Lung (tissue), 12 donors: ENCODE results near the gene DNAJC4. TPM values are rescaled to one million over a fixed set of nuclear protein-coding genes. Genes with fewer than 3 reads are reported as not detected.

ENCODE experiments used
- ATAC-seq: fragments of 200-7000 bp; cut with Tn5 transposase; one replicate; pipeline ENCODE4 v1.9.1; 2020; ENCODE audit warnings: moderate number of reproducible peaks; ENCODE audit not compliant: insufficient read depth, low FRiP score
- DNase-seq, 3 donors: peaks; one replicate each; pipeline ENCODE4 v3.0.0-alpha.2; 2013 to 2017
- H3K27ac ChIP-seq, 2 donors: one replicate each; pipeline ENCODE4 v1.5.1; 2013; ENCODE audit warnings: mild to moderate bottlenecking in 2 of 2, moderate library complexity in 2 of 2, control low read depth in 1 of 2, inconsistent platforms in 1 of 2, low read depth in 1 of 2, low read length in 1 of 2
- H3K27me3 ChIP-seq, 3 donors: one replicate each; pipeline ENCODE4 v1.5.1; 2013; ENCODE audit warnings: low read length in 2 of 3; ENCODE audit not compliant: control insufficient read depth in 3 of 3, insufficient read depth in 3 of 3
- H3K36me3 ChIP-seq, 4 donors: one replicate each; pipeline ENCODE4 v1.5.1; 2013; ENCODE audit warnings: low read length in 4 of 4, mild to moderate bottlenecking in 1 of 4, moderate library complexity in 1 of 4; ENCODE audit not compliant: control insufficient read depth in 4 of 4, insufficient read depth in 4 of 4
- H3K4me1 ChIP-seq, 5 donors: one replicate each; pipeline ENCODE4 v1.5.1; 2013; ENCODE audit warnings: low read length in 5 of 5, mild to moderate bottlenecking in 2 of 5, moderate library complexity in 1 of 5; ENCODE audit not compliant: control insufficient read depth in 5 of 5, insufficient read depth in 5 of 5
- H3K4me3 ChIP-seq: one replicate; pipeline ENCODE4 v1.5.1; 2013; ENCODE audit warnings: mild to moderate bottlenecking, control low read depth, moderate library complexity
- H3K9ac ChIP-seq, 2 donors: one replicate each; pipeline ENCODE4 v1.5.1; 2013; ENCODE audit warnings: low read length in 2 of 2, control low read depth in 1 of 2; ENCODE audit not compliant: insufficient read depth in 1 of 2
- H3K9me3 ChIP-seq, 4 donors: one replicate each; pipeline ENCODE4 v1.5.1; 2013; ENCODE audit warnings: low read length in 3 of 4, mild to moderate bottlenecking in 1 of 4, moderate library complexity in 1 of 4; ENCODE audit not compliant: control insufficient read depth in 4 of 4, insufficient read depth in 3 of 4
- WGBS, 2 donors: extraction: QIAGEN DNeasy Blood & Tissue Kit; methylation state at CpG; one replicate each; pipeline ENCODE4 v1.1.7; 2013; 5-methylcytosine and 5-hydroxymethylcytosine counted together
- polyA plus RNA-seq, 2 donors: library from polyadenylated mRNA; stranded (reverse); fragments of 200-250 nt; gene quantifications; one replicate each; pipeline ENCODE4 v1.2.1, GENCODE V29; 2013
- total RNA-seq, 2 donors: library from RNA; depleted of rRNA in 1 of 2; stranded (reverse); fragments of >200 nt in 1 of 2; gene quantifications; one replicate each; pipeline ENCODE4 v1.2.1, GENCODE V29; 2014 to 2021
- TF ChIP-seq, protein P1 (sequence below): IDR thresholded peaks from 2 replicates; pipeline ENCODE4 v1.5.1; 2012; ENCODE audit warnings: mild to moderate bottlenecking; ENCODE audit errors: control extremely low read depth, extremely low read depth
- donor health status: control.
- donor health status: control.
- donor health status: Bipolar disorder and iron deficiency.
- donor health status: healthy.
- donor health status: DM: yes; HTN: yes; CAD: no.

DNAJC4 gene
- total and polyA plus RNA-seq, 4 donors = 22.7 to 58.4 (median 34.4) TPM

- no peaks in the 10 kb centered on the region for H3K9me3 ChIP-seq
- peaks cover 0 to 17% (median 2%) of the 10 kb centered on the region in 4 donors for H3K36me3 ChIP-seq
- DNase-seq (peak; percentile 44 to 70 (median 49)), ATAC-seq (peak; percentile 73)
- peak within 1 kb of the TSS; percentile 24 to 63 for H3K27ac ChIP-seq
- WGBS, 2 donors = 1% methylated on average over 63 to 75 of the region's 75 CpGs
- no peaks in the 10 kb centered on the region for H3K27me3 ChIP-seq
- peaks cover 0 to 26% (median 9%) of the 10 kb centered on the region in 5 donors for H3K4me1 ChIP-seq
- TF ChIP-seq, protein P1, sequence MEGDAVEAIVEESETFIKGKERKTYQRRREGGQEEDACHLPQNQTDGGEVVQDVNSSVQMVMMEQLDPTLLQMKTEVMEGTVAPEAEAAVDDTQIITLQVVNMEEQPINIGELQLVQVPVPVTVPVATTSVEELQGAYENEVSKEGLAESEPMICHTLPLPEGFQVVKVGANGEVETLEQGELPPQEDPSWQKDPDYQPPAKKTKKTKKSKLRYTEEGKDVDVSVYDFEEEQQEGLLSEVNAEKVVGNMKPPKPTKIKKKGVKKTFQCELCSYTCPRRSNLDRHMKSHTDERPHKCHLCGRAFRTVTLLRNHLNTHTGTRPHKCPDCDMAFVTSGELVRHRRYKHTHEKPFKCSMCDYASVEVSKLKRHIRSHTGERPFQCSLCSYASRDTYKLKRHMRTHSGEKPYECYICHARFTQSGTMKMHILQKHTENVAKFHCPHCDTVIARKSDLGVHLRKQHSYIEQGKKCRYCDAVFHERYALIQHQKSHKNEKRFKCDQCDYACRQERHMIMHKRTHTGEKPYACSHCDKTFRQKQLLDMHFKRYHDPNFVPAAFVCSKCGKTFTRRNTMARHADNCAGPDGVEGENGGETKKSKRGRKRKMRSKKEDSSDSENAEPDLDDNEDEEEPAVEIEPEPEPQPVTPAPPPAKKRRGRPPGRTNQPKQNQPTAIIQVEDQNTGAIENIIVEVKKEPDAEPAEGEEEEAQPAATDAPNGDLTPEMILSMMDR = peak; percentile 35
- H3K4me3 ChIP-seq = peak within 1 kb of the TSS; percentile 62
- peak within 1 kb of the TSS in 1 of 2 donors; percentile 58 for H3K9ac ChIP-seq
Observed at GRCh38 chr11:64251016-64251752, 20.8 kb downstream of the DNAJC4 start, which contains the start of gene PLCB3. PLCB3 (plus strand) TSS chr11:64251530; CDS start chr11:64251650, 120 bp downstream.

DNA sequence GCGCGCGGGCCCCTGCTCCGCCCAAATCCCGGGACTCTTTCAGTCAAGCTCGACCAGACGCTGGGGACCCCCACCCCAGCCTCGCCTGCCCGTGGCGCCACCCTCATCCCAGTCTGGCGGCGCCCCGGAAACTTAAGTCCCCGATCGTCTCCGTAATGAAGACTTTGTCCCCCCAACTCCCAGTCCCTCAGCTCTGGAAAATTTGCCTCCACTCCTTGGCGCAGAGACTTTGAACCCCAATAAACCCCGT is 21.3 kb downstream of the DNAJC4 start:
- 0 to 2% methylated on average over 17 to 18 of the region's 18 CpGs for WGBS, 2 donors
- no peaks in the 10 kb centered on the region for H3K27me3 ChIP-seq
- H3K9ac ChIP-seq = peak overlapping the region in 1 of 2 donors; percentile 58
- peaks cover 0 to 22% (median 3%) of the 10 kb centered on the region in 4 donors for H3K36me3 ChIP-seq
- H3K27ac ChIP-seq = peak overlapping the region; percentile 24 to 63
- TF ChIP-seq, protein P1 = no peak
- DNase-seq (no peak), ATAC-seq (no peak)
- H3K4me3 ChIP-seq = peak overlapping the region; percentile 62
- H3K9me3 ChIP-seq = no peaks in the 10 kb centered on the region
- H3K4me1 ChIP-seq = peaks cover 0 to 26% (median 9%) of the 10 kb centered on the region in 5 donors

GRCh38 chr11:64252003-64252872 is 21.9 kb downstream of the DNAJC4 start:
- ATAC-seq = peak; percentile 63
- peak overlapping the region in 1 of 2 donors; percentile 35 for H3K27ac ChIP-seq

More at GRCh38 chr11:64252003-64252872, 21.9 kb downstream of the DNAJC4 start:
- DNase-seq = peak; percentile 29 to 52 (median 40)
- H3K9me3 ChIP-seq = no peaks in the 10 kb centered on the region
- peaks cover 0 to 23% (median 3%) of the 10 kb centered on the region in 4 donors for H3K36me3 ChIP-seq
- peaks cover 0 to 23% (median 9%) of the 10 kb centered on the region in 5 donors for H3K4me1 ChIP-seq
- H3K27me3 ChIP-seq = no peaks in the 10 kb centered on the region
- WGBS, 2 donors = 3 to 4% methylated on average over 22 to 23 of the region's 23 CpGs
- H3K4me3 ChIP-seq = peak overlapping the region; percentile 62
- peak overlapping the region in 1 of 2 donors; percentile 58 for H3K9ac ChIP-seq
- TF ChIP-seq, protein P1 = no peak
